Progenitor cell of endocrine pancreas (in vitro differentiated cells): Measurements from ENCODE around the gene DLD. TPM values are rescaled to one million over a fixed set of nuclear protein-coding genes. Genes with fewer than 3 reads are reported as not detected.

ENCODE experiments used
- DNase-seq: peaks from one replicate; pipeline ENCODE4 v3.0.0; 2021; ENCODE audit warnings: low spot score; ENCODE audit not compliant: unreplicated experiment
- H3K27ac Mint-ChIP-seq: 2 replicates; pipeline ENCODE4 v1.8.0; 2021; ENCODE audit warnings: mild to moderate bottlenecking, moderate library complexity, mixed read lengths
- H3K27me3 Mint-ChIP-seq: 2 replicates; pipeline ENCODE4 v1.8.0; 2021; ENCODE audit warnings: mixed read lengths
- H3K36me3 Mint-ChIP-seq: 2 replicates; pipeline ENCODE4 v1.8.0; 2022; ENCODE audit warnings: mixed read lengths; ENCODE audit not compliant: insufficient read depth
- H3K4me1 Mint-ChIP-seq: 2 replicates; pipeline ENCODE4 v1.8.0; 2021; ENCODE audit warnings: low read depth, mixed read lengths
- H3K4me3 Mint-ChIP-seq: 2 replicates; pipeline ENCODE4 v1.8.0; 2021; ENCODE audit warnings: low read depth, mild to moderate bottlenecking, moderate library complexity, mixed read lengths
- H3K9me3 Mint-ChIP-seq: 2 replicates; pipeline ENCODE4 v1.8.0; 2021; ENCODE audit warnings: low read depth, mixed read lengths
- total RNA-seq: library from RNA; stranded (reverse); gene quantifications from 2 replicates; pipeline ENCODE4 v1.2.1, GENCODE V29; 2021
- TF ChIP-seq, protein P1 (sequence below): fragments of 200-600 bp; sonication (generic); IDR thresholded peaks from one replicate; pipeline ENCODE4 v1.5.0; 2021; ENCODE audit warnings: antibody characterized with exemption, mild to moderate bottlenecking; ENCODE audit not compliant: unreplicated experiment

DLD gene
- total RNA-seq, 1 donor from 2014 or later = 75.7 TPM

DNA sequence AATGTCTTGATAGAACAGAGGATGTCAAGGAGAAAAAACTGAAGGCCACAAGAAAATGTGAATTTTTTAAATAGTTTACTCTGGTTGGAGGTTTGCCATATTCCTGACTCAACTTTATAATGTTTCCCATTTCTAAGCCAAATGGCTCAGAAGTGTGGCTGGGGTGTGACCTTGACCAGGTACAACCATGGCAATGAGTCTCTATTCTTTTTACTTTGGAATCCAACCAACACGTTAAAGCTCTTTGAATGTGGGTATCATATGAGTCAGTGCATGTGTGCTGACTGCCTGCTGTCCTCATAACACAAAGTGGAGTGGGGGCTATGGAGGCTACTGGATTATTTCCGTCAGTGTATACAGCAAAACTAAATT, 33.5 kb upstream of the DLD start:
- H3K9me3 Mint-ChIP-seq = no peaks in the 10 kb centered on the region

GRCh38 chr7:107858280-107858679, 32.7 kb upstream of the DLD start:
- Mint-ChIP-seq H3K4me1 (peaks cover 11% of the 10 kb centered on the region), H3K36me3 (no peaks in the 10 kb centered on the region), H3K9me3 (no peaks in the 10 kb centered on the region), H3K27ac (no peak overlapping the region), H3K4me3 (no peak overlapping the region), H3K27me3 (peaks cover 11% of the 10 kb centered on the region)
- TF ChIP-seq, protein P1, sequence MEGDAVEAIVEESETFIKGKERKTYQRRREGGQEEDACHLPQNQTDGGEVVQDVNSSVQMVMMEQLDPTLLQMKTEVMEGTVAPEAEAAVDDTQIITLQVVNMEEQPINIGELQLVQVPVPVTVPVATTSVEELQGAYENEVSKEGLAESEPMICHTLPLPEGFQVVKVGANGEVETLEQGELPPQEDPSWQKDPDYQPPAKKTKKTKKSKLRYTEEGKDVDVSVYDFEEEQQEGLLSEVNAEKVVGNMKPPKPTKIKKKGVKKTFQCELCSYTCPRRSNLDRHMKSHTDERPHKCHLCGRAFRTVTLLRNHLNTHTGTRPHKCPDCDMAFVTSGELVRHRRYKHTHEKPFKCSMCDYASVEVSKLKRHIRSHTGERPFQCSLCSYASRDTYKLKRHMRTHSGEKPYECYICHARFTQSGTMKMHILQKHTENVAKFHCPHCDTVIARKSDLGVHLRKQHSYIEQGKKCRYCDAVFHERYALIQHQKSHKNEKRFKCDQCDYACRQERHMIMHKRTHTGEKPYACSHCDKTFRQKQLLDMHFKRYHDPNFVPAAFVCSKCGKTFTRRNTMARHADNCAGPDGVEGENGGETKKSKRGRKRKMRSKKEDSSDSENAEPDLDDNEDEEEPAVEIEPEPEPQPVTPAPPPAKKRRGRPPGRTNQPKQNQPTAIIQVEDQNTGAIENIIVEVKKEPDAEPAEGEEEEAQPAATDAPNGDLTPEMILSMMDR = no peak
- no peak for DNase-seq

More for the DNA sequence above, 33.5 kb upstream of the DLD start:
- DNase-seq = no peak
- Mint-ChIP-seq H3K27me3 (peaks cover 11% of the 10 kb centered on the region), H3K27ac (no peak overlapping the region), H3K4me3 (no peak overlapping the region), H3K36me3 (no peaks in the 10 kb centered on the region), H3K4me1 (peaks cover 11% of the 10 kb centered on the region)
- TF ChIP-seq, protein P1 = no peak

DNA sequence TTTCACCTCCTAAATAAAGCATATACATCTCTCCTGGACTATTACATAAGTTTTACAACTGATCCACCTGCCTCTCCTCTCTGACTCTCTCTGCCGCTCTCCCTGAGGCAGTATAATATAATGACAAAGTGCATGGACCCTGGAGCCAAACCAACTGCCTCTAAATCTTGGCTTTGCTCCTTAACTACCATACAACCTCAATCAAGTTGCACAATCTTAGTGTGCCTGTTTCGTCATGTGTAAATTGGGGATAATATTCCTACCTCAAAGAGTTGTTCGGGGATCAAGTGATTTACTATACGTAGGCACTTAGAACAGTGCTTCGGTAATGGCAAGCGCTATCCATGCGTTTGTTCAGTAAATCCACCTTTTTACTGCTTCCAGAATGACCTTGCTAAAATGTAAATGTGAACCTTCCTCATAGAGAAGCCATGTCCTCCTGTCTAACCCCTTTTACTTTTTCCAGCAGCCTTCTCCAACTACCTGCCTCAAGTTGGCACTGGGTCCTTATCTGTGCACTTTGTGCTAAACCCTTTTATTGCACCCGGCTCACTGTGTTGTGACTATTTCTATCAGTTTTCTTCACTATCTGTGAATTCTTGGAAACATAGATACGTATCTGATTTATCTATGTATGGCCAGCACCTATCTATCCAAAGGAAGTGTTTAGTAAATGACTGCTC, 30.6 kb upstream of the DLD start:
- Mint-ChIP-seq H3K4me3 (no peak overlapping the region), H3K27ac (no peak overlapping the region), H3K36me3 (no peaks in the 10 kb centered on the region), H3K4me1 (peaks cover 11% of the 10 kb centered on the region), H3K9me3 (peaks cover 3% of the 10 kb centered on the region), H3K27me3 (no peaks in the 10 kb centered on the region)
- TF ChIP-seq, protein P1 = no peak
- DNase-seq = no peak

GRCh38 chr7:107860981-107861652, 29.9 kb upstream of the DLD start:
- no peaks in the 10 kb centered on the region for H3K27me3 Mint-ChIP-seq
- H3K27ac Mint-ChIP-seq = peak overlapping the region; percentile 47
- TF ChIP-seq, protein P1 = no peak
- no peak for DNase-seq
- H3K4me3 Mint-ChIP-seq = no peak overlapping the region
- no peaks in the 10 kb centered on the region for H3K36me3 Mint-ChIP-seq
- H3K9me3 Mint-ChIP-seq = peaks cover 3% of the 10 kb centered on the region
- H3K4me1 Mint-ChIP-seq = peaks cover 13% of the 10 kb centered on the region

GRCh38 chr7:107865956-107866775, 24.8 kb upstream of the DLD start:
- Mint-ChIP-seq H3K9me3 (peaks cover 3% of the 10 kb centered on the region), H3K36me3 (no peaks in the 10 kb centered on the region), H3K27ac (no peak overlapping the region), H3K4me1 (peaks cover 11% of the 10 kb centered on the region), H3K4me3 (no peak overlapping the region), H3K27me3 (no peaks in the 10 kb centered on the region)
- TF ChIP-seq, protein P1 = no peak
- no peak for DNase-seq
